ENCODE data around the gene LAMA1.

- TF ChIP-seq POLR2AphosphoS5 (IDR thresholded peaks at IDR 0.05) (no peak), POLR2A (IDR thresholded peaks at IDR 0.05) (no peak)
Observed at GRCh38 chr18:6962571-6963451, 154.8 kb downstream of the LAMA1 start.
